NCI-H1092 (cell line): ENCODE measurements around the gene GALNS.
"Not testable (repeated sequence)": the region's sequence is repeated elsewhere in the genome, so short reads cannot be mapped to it uniquely, and the experiment has no call there.

ENCODE experiments used
- DNase-seq: peaks from one replicate; lab custom pipeline; 2025; lab: John Stamatoyannopoulos, UW

Gene GALNS

DNA sequence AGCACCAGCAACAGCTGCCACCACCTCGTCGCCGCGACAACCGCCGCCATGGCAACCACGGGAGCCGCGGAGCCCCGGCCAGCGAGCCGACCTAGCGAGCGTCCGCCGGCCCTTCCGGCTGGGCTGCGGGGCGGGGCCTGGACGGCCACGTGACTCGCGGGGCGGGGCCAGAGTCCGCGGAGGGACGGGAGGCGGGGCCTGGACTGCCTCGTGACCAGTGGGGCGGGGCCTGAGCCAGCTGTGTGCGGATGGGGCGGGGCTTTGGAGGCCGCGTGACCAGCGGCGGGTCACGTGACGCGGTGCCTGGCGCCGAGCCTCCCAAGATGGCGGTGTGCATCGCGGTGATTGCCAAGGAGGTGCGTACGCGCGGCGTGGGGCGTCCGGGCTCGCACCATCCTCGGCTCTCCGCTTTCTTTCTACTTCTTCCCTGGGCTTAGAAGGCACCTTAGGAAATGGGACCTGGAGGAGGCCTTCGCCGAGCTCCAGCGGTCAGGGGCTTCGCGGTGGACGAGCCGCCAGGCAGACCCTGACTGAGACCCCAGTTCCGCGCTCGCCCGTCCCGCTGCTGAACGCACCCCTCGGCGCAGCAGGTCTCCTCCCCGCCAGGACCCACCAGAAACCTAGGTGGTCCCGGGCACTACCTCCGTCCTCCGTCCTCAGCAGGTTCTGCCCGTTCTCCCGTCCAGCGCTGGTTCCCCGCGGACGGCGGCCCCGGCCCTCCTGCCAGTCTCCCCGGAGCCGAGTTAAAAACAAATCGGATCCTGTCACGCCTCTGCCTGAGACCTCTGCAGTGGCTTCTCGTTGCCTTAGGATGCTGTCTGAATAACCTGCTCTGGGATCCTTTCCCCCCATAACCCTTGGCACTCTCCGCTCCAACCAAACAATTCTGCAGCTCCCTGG is at the start of gene GALNS, which contains the start of gene TRAPPC2L:
Gene GALNS, minus strand, starts transcription at position 120 of the 900 bp plus-strand sequence. Its CDS starts 70 bp downstream, at position 50.
Gene TRAPPC2L, plus strand, starts transcription at position 300 of the 900 bp plus-strand sequence. Its CDS starts 24 bp downstream, at position 324.
- DNase-seq: peak; percentile 95

GRCh38 chr16:88906020-88906419 is 49.3 kb upstream of the GALNS start:
- DNase-seq: no peak

- no peak for DNase-seq
Observed at GRCh38 chr16:88905563-88905962, 48.8 kb upstream of the GALNS start.

DNA sequence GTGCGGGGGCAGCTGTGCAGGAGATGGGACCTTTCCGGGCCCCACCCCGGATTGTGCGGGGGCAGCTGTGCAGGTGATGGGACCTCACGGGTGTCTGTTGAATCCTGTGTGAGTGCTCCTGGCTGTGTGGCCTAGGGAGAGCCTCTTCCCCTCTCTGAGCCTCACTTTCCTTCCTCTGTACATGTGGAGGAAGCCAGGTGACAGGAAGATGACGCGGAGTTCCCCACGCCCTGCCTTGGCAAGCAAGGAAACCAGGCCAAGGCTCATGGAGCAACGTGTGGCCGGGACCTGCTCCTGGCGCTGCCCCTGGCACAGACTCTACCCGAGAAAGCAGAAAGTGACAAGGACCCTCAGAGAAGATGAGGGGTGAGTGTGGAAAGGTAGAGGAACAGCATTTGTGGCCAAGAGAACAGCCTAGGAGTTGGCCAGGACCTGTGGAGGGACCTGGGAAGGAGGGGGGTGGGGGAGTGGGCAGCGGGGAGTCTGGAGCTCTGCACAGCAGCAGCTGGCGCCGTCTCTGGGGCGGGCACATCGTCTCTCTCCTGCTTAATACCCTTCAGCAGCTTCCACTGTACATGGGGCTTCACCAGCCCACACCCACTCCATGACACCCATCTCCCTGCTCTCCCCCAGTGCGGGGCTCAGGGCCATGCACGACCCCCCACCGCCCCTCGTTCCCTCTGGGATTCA is 48.1 kb upstream of the GALNS start:
- DNase-seq: no peak

GRCh38 chr16:88903267-88903666 is 46.5 kb upstream of the GALNS start:
- no peak for DNase-seq

DNA sequence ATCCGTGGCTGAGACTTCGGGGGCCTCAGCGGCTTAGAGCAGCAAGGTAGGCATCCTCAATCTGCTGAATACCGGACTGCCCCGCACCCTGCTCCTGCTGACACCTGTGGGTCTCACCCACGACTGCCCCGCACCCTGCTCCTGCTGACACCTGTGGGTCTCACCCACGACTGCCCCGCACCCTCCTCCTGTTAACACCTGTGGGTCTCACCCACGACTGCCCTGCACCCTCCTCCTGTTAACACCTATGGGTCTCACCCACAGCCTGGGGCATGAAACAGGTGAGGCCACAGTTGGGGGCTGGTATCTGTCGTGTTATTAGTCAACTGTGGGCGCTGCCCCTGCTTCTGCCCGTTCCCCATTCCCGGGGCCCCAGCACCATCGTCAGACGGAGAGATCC is 46.0 kb upstream of the GALNS start:
- DNase-seq: no peak

- DNase-seq: no peak
Observed at GRCh38 chr16:88901718-88902337, 45.1 kb upstream of the GALNS start.

- no peak for DNase-seq
Observed at GRCh38 chr16:88900662-88901052, 43.9 kb upstream of the GALNS start.

DNA sequence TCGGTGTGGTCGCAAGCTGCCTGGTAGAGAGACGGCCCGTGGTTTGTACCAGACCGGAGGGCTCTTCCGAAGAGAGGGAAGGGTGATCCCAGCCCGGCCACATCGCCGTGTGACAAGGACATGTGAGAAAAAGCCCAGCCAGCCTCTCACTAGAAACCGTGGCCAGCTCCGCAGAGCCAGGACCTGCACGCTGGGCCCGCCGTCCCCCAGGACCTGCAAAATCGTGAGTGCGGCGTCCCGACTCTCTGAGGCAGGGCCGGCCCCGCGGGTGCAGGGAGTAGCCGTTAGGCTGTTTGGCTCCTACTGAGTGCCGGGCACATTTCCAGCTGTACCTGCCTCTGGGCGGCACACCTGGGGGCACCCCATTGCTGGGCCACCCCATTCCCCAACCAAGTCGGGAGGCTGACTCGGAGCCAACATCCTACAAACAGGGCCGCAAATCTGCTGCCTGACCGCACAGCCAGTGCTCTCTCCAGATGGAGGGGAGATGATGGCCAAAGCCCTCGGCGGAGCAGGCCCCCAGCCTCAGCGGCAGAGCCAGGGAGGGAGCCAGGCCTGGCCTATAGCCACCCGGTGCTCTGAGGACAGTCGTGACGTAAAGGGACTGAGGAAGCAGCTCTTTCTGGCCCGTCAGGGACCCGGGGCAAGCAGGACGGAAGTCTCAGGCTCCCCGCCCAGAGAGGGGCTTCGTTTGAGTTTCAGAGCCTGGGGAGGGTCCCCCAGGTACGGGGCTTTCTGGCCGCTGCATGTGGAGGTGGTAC is 43.3 kb upstream of the GALNS start:
- DNase-seq: no peak

GRCh38 chr16:88897696-88898425 is 41.1 kb upstream of the GALNS start:
- no peak for DNase-seq

DNA sequence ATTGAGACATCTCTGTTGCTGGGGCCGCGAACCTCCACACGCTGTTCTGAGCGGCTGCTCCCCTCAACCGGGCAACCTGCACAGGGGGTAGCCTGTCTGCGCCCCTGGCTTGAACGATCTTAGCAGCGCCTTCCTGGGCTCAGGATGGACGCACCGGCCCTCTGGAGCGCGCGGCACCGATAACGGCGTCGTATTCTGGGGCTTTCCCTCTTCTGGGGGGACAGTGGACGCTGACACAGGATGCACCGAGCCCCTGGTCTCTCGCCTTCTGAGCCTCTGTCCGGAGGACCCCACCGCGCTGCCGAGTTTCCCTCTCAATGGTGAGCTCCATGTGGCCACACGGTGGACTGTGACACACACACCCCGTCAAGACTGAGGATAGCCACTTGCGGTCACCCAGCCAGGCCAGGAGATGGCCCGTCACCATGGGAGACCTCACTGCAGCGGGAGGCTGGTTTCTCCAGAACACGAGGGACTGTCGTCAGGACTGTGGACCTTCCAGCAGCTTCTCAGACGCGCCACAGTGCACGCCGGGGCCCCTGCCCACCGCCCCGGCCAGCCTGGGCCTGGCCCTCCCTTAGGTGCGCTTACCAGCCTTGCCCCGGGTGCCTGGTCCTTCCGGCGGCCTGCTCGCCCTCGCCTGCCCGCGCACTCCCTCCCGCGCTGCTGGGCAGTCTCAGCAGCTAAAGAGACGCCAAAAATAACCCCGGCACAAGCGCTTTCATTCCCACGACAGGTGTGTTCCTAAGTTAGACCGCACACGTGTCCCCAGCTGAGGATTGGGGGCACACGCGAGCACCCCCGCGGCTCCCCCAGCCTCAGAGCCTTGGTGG is 39.7 kb upstream of the GALNS start:
- DNase-seq: no peak

DNA sequence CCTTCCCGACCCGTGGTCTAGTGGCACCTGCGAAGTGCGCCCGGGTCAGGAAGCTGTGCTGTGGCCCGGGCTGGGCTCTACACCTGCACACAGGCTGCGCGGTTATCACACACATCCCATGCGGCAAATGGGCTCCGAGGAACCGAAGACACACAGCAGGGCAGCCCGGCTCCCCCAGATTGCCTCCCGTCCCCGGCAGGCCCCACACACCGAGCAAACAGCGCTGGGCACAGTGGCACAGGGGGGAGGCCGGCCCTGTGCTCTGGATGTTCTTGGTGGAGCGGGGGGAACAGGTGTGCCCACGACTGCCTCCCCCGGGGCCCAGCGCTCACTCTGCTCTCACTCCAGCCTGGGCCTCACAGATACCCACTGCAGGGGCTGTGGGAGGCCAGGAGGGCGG is 38.6 kb upstream of the GALNS start:
- no peak for DNase-seq

DNA sequence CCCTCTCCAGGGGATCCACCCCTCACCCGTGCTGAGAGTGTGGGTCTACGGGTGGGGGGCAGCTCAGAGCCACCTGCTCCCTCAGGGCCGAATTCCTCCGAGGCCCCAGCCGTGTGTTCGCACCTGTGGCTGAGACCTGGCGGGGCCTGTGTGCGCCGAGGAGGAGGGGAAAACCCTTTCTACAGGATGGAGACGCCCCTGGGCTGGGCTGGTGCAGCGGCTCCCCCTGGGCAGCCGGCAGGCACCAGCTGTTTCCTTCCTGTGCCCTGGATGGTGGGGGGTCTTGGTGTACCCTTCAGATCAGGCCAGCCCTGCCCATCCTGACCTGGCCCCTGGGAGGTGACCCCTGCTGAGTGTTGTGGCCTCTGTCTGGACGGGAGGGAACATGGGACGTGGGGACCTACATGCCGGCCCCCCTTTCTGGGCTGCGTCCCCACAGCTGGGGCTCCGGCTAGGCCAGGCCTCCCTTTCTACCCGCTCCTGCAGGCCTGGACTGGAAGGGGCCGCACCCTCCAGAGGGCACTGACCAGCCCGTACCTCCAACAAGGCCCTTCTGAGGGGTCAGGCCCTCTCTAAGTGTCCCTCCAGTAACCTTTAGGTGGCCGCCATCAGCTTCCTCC is 38.0 kb upstream of the GALNS start:
- DNase-seq: no peak

- not testable (repeated sequence) for DNase-seq
Observed at GRCh38 chr16:88894266-88894665, 37.5 kb upstream of the GALNS start.

DNA sequence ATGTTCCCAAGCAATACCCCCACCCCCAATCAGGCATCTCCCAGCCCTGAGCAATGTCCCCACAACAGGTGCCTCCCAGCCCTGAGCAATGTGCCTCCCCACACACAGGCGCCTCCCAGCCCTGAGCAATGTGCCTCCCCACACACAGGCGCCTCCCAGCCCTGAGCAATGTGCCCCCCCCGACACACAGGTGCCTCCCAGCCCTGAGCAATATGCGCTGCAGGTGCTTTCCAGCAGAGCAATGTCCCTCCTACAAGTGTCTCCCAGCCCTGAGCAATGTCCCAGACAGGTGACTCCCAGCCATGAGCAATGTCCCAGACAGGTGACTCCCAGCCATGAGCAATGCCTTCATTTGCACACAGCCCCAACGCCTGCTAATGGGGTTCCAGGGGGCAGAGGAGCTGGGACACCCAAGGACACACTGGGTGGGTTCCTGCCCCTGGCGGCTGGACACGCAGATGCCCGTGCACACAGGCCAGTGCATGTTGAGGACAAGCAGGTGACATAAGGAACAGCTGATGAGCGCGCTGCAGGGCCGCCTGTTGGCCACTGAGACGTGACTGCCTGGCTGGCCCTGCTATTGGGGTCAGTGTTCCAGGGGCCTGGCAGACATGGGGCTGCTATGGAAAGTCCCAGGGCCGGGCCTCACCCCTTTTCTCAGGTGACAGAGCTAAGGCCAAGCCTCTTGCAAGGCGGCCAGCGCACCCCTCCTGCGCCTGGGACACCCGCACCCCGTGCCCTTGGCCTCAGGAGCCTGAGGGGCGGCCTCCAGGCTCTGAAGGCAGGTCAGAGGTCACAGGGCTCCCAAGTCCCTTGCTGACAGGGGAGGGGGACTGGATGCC is 36.6 kb upstream of the GALNS start:
- DNase-seq: no peak

DNA sequence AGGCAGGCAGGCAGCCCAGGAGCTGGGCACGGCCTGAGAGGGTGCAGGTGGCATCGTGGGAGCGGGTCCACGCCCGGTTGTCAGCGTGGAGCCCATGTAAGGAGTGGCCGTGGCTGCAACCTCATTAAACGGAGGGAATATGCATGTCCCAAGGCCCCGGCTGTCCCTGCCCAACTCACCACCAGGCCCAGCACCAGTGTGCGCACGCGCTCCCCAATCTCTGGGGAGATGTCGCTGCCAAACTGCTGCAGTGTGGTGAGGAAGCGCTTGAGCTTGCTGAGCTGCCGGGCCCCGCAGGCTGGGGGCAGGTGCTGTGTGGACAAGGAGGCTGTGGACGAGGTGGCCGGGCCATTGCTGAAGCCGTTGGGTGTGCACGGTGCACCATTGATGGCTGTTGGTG is 35.3 kb upstream of the GALNS start:
- no peak for DNase-seq

DNA sequence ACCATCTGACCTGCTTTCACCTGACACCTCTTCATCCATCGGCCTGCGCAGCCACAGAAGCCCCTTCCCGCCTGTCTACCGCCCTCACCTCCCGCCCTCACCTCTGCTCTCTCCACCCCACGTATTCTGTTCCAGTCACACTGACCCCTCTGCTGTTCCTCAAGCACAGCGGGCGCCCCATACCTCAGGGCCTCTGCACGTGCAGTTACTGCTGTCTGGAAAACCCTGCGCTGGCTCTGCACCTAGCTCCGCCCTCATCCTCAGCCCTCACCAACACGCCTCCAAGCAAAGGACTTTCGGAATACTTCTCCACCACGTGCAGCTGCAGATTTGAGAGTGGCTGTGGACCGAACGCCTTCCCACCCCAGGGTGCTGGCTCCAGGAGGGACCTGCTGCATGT is 34.3 kb upstream of the GALNS start:
- no peak for DNase-seq

- DNase-seq: not testable (repeated sequence)
Observed at GRCh38 chr16:88889702-88890352, 33.1 kb upstream of the GALNS start.
